ENCODE data around the gene CORO1C.

- TF ChIP-seq EZH2 (IDR thresholded peaks at IDR 0.05; ENCODE audit: insufficient read depth, poor library complexity, severe bottlenecking) (no peak), EZH2phosphoT487 (IDR thresholded peaks at IDR 0.05; ENCODE audit: insufficient read depth, low read depth) (no peak)
These were observed 55.5 kb downstream of the CORO1C start for GRCh38 chr12:108675792-108676191.
